Lower leg skin (tissue), 4 donors: ENCODE measurements around the gene CACNB2. TPM values are rescaled to one million over a fixed set of nuclear protein-coding genes. Genes with fewer than 3 reads are reported as not detected.

Experiments used
- DNase-seq, 2 donors: peaks; one replicate each; pipeline ENCODE4 v3.0.0-alpha.2; 2019; ENCODE audit warnings: low spot score in 2 of 2
- H3K4me3 ChIP-seq: fragments of 200-600 bp; sonication (generic); 2 replicates; pipeline ENCODE4 v1.5.1; 2017; ENCODE audit warnings: mild to moderate bottlenecking, low read depth; ENCODE audit not compliant: poor library complexity, severe bottlenecking
- POLR2A ChIP-seq, 2 donors: fragments of 450-650 bp; IDR thresholded peaks; one replicate each; pipeline ENCODE4 v1.6.1; 2016 to 2017; ENCODE audit warnings: antibody characterized with exemption in 2 of 2, mild to moderate bottlenecking in 1 of 2, moderate library complexity in 1 of 2
- WGBS, 2 donors: methylation state at CpG; one replicate each; pipeline ENCODE4 v1.1.5; 2018; 5-methylcytosine and 5-hydroxymethylcytosine counted together
- intact Hi-C: fragments of 100-400 bp; cut with DNase I; formaldehyde crosslinking; loops from one replicate; pipeline ENCODE4 v1.15.0; 2023; ENCODE audit warnings: low total_unique reads
- total RNA-seq, 4 donors: library from RNA; depleted of rRNA; stranded (reverse); fragments of >200 nt; gene quantifications; one replicate each; pipeline ENCODE4 v1.1.0, GENCODE V29; 2016
- TF ChIP-seq, protein P1 (sequence below), 3 donors: fragments of 450-650 bp; IDR thresholded peaks; one replicate each; pipeline ENCODE4 v1.5.1; 2016; ENCODE audit warnings: antibody characterized with exemption in 3 of 3, mild to moderate bottlenecking in 3 of 3, moderate library complexity in 2 of 3

CACNB2 gene
- total RNA-seq, 4 donors from 2014 or later = 3.6 to 7.6 (median 6.1) TPM

DNA sequence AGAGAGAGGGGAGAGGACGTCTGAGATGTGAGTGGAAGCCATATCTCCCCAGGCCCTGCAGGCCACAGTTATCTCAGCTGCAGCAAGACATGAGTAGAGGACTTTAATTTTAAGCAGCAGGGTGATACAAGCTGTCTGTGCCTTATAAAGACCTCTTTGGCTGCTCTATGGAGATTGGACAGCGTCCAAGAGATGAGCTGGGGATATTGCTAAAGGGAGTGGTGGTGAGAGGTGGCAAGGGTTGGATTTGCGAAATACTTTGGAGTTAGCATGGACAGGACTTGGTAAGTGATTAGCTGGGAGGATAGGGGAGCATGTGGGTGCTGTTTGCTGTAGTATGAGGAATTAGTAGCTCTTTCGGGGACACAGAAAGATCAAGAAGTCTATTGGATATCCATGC, 191.8 kb downstream of the CACNB2 start:
- TF ChIP-seq, protein P1, sequence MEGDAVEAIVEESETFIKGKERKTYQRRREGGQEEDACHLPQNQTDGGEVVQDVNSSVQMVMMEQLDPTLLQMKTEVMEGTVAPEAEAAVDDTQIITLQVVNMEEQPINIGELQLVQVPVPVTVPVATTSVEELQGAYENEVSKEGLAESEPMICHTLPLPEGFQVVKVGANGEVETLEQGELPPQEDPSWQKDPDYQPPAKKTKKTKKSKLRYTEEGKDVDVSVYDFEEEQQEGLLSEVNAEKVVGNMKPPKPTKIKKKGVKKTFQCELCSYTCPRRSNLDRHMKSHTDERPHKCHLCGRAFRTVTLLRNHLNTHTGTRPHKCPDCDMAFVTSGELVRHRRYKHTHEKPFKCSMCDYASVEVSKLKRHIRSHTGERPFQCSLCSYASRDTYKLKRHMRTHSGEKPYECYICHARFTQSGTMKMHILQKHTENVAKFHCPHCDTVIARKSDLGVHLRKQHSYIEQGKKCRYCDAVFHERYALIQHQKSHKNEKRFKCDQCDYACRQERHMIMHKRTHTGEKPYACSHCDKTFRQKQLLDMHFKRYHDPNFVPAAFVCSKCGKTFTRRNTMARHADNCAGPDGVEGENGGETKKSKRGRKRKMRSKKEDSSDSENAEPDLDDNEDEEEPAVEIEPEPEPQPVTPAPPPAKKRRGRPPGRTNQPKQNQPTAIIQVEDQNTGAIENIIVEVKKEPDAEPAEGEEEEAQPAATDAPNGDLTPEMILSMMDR (IDR thresholded peaks at IDR 0.05) = no peak
- no peak for TF ChIP-seq POLR2A (IDR thresholded peaks at IDR 0.05)
- H3K4me3 ChIP-seq = no peak overlapping the region
- WGBS, 2 donors = 86 to 87% methylated on average over 4 of the region's 4 CpGs
- intact Hi-C loops = no loop called here
- no peak for DNase-seq

DNA sequence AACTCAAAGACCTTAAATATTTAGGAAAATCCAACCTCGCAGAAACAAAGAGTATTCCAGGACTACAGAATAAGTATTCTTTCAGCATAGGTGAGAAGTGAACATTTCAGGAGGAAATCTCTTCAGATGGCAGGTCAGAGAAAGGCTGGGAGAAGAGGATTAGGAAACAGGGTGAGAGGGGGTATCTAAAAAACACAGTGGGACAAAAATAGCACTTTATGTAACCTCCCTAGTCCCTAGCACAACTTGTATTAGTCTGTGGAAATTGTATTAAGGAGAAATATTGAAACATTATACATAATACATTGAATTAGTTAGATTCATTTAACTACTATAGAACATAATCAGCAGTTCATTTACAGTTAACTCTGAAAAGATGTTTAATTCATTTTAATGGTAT, 192.3 kb downstream of the CACNB2 start:
- intact Hi-C loops = no loop called here
- H3K4me3 ChIP-seq = no peak overlapping the region
- DNase-seq = no peak
- TF ChIP-seq POLR2A (IDR thresholded peaks at IDR 0.05) = no peak
- TF ChIP-seq, protein P1 (IDR thresholded peaks at IDR 0.05) = no peak
- WGBS, 2 donors = 96 to 98% methylated on average over 1 of the region's 1 CpG

DNA sequence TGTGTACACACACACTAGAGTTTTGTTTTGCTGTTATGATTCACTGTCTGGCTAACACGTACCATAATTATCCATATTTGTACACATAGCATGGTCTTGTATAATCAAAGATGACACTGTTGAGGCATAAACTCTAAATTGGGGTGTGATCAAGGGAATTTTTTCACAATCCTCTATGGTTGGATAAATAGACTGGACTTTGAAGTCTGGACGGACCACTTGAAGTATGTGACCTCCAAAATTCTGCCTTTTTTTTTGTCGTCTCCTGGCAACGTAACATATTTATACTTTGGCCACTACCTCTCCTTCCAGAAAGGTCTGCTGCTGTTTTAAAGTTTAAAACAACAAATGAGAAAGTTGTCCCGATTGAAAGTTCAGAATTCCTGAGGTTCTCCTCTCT, 193.4 kb downstream of the CACNB2 start:
- no peak overlapping the region for H3K4me3 ChIP-seq
- no peak for DNase-seq
- no peak for TF ChIP-seq POLR2A (IDR thresholded peaks at IDR 0.05)
- TF ChIP-seq, protein P1 (IDR thresholded peaks at IDR 0.05) = no peak
- intact Hi-C loops = no loop called here
- WGBS, 2 donors = 51 to 57% methylated on average over 5 of the region's 5 CpGs

DNA sequence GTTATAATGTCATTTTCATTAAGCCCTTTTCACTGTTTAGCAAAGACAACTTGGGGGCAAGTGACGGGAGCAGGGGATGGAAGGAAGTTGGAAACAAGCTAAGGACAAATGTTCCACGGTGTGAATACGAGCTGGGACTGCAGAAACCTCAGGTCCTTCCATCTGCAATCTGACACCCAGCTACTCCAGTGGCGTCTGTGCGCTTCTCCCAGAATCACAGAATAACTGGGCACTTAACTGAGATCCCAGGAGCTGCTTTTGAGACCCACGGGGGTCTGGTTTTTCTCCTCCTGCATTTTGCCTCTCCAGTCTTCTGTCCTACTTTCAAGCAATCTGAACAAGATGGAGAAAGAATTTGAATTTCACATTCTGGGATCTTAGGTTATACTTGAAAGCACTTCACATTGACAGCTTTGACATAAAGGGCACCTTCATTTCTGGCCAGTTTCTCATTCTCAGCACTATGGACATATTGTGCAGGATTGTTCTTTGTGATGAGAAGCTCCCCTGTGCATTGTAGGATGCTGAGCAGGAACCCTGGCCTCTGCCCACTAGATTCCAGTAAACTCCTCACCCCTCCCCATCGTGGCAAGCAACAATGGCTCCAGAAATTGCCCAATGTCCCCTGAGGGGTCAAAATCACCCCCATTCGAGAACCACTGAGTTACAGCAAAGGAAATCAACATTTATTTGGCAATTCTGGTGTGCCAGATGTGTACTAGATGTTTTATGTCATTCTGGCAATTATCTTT, 194.1 kb downstream of the CACNB2 start:
- no peak for DNase-seq
- intact Hi-C loops = no loop called here
- no peak overlapping the region for H3K4me3 ChIP-seq

DNA sequence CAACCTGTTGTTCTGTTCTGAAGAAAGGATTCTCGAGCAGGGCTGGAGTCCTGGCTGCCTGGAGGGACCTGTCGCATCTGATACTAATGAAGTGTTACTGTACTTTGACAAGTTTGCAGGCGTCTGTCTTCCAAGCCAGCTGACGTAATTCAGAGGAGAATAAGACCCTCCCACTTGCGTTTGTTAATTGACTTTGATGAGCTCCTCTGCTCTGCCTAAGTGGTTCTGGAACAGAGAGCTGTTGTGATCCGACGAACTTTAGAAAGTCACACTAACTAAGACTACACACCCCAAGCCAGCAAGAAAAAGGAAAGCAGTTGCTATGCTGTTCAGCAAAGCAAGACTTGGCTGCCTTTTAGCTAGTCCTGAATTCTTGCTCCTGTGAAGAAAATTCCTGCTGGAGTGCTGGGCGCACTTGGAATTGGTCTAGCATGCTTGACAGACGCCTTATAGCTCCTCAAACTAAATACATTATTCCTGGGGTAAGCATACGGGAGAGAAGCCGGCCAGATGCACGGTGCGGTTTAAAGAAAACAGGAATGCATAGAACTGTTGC, 200.3 kb downstream of the CACNB2 start:
- intact Hi-C loops = no loop called here
- no peak for TF ChIP-seq POLR2A (IDR thresholded peaks at IDR 0.05)
- TF ChIP-seq, protein P1 (IDR thresholded peaks at IDR 0.05) = no peak
- no peak for DNase-seq
- H3K4me3 ChIP-seq = no peak overlapping the region
- WGBS, 2 donors = 26 to 32% methylated on average over 13 of the region's 13 CpGs

More for the DNA sequence above, 194.1 kb downstream of the CACNB2 start:
- WGBS, 2 donors = 39 to 56% methylated on average over 8 of the region's 8 CpGs
- no peak for TF ChIP-seq POLR2A (IDR thresholded peaks at IDR 0.05)
- TF ChIP-seq, protein P1 (IDR thresholded peaks at IDR 0.05) = no peak
